GM21381 (cell line): ENCODE data around the gene AIRE.
"Not testable (repeated sequence)": the region's sequence is repeated elsewhere in the genome, so short reads cannot be mapped to it uniquely, and the experiment has no call there.

ENCODE experiments used
- ATAC-seq: cut with Tn5 transposase; IDR thresholded peaks from one replicate; pipeline ENCODE4 v1.9.1; 2021; ENCODE audit warnings: mild to moderate bottlenecking, moderate library complexity; ENCODE audit not compliant: unreplicated experiment

Gene AIRE

GRCh38 chr21:44285138-44285992 lies at the start of gene AIRE:
AIRE (plus strand) TSS chr21:44285876; CDS start chr21:44286007, 131 bp downstream.
- no peak for ATAC-seq

- ATAC-seq: peak; percentile 8
These were observed 45.3 kb upstream of the AIRE start for GRCh38 chr21:44240353-44240752.

GRCh38 chr21:44240842-44241241 lies 44.8 kb upstream of the AIRE start, which contains the start of gene ICOSLG:
ICOSLG (minus strand) TSS chr21:44240943; CDS start chr21:44240817, 126 bp downstream.
- ATAC-seq: peak; percentile 38

GRCh38 chr21:44241281-44241680 lies 44.4 kb upstream of the AIRE start:
- ATAC-seq: peak; percentile 37

DNA sequence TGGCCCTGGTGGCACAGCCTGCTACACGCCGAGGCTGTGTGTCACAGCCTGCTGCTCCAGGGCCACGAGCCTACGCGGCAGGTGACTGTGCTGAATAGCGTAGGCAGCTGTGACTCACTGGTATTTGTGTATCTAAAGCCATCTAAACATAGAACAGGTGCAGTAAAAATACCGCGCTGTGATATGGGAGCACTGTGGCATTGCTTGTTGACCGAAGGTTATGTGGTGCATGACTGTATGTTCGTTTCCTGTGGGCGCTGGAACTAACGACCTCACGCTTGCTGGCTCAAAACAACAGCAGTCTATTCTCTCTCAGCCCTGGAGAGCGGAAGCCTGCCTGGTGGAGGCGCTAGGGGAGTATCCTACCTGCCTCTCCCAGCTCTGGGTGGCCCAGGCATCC lies 41.7 kb upstream of the AIRE start:
- ATAC-seq: peak; percentile 43

DNA sequence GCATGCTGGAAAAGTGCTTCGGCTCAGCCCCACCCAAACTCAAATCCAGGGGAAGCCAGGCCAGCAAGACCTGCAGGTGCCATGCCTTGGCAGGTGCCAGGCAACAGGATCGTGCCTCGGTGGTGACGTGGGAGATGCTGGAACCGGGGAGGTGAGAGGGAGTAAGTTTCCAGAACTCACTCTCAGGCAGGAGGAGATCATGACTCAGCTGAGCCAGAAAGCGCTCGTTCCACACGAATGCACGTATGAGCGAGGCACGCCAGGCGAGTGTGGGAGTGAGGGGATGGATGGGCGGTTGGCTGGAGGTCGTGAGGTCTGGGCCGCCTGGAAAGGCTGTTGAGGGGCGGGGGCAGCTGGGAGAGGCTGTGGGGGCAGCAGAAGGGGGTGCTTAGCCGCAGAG lies 37.8 kb upstream of the AIRE start:
- ATAC-seq: not testable (repeated sequence)

- ATAC-seq: not testable (repeated sequence)
These were observed 36.3 kb upstream of the AIRE start for GRCh38 chr21:44249204-44250037.

- ATAC-seq: no peak
These were observed 31.6 kb upstream of the AIRE start for GRCh38 chr21:44253832-44254710.

DNA sequence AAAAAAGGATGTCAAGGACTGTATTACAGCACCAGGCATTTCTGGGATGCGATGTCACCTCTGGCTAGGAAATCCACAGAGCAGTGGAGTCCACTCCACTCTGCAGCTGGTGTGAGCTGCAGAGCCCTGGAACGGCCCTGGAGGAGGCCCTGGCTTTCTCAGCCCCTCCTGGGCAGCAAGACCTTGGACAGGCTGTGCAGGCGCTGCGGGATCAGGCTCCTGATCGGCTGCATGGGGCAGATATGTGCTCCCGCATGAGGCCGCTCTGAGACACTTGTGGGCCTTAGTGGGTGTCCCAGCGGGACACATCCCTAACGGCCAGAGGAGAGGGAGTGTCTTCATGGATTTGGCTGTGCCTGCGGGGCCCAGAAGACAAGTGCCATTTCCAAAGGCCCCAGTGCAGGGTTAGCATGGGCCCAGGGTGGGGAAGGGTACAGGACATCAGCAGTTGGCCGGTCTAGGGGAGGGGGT lies 30.1 kb upstream of the AIRE start:
- ATAC-seq: no peak

DNA sequence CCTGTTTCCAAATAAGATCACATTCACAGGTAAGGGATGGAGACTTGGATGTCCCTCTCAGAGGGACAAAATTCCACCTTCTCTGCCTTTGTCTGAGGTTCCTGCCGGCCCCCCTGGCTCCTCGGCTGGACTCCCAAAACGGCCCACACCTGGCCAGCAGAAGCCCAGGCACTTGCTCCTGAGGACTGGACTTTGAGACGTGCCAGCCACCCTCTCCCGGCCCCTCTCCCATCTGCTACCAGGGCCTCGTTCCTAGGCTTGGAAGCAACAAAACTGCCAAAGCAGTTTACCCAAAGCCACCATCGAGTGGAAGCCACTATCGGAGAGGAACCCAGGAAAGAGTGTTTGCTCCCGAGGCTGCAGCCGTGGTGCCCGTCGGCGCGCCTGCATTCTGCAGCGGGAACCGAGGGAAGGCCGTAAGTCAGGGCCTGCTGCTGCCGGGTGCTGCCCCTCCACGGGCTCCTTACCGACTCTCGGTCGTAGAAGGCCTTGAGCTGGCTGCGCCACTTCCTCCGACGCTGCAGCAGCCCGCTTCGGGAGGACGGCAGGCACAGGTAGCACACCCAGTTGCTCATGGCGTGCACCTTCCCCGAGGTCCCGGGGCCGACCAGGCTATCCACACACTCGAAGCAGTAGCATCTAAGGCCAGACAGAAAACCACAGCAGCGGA lies 27.5 kb upstream of the AIRE start:
- no peak for ATAC-seq

GRCh38 chr21:44259082-44259705 lies 26.5 kb upstream of the AIRE start:
- no peak for ATAC-seq

DNA sequence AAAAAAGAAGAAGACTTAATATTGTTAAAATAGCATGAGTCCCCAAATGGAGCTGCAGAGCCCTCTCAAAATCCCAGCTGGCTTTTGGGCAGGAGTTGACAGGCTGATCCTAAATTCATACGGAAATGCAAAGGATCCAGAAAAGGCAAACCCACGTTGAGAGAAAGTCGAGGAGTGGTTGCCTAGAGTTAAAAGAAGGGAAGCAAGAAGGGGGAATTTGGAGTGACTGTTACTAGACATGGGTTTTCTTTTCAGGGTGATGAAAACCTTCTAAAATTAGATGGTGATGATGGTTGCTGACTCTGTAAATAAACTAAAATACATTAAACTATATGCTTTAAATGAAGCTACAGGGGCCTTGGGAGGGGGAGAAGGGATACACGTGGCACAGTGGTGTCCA lies 25.6 kb upstream of the AIRE start:
- ATAC-seq: no peak

GRCh38 chr21:44260791-44261631 lies 24.7 kb upstream of the AIRE start:
- no peak for ATAC-seq

DNA sequence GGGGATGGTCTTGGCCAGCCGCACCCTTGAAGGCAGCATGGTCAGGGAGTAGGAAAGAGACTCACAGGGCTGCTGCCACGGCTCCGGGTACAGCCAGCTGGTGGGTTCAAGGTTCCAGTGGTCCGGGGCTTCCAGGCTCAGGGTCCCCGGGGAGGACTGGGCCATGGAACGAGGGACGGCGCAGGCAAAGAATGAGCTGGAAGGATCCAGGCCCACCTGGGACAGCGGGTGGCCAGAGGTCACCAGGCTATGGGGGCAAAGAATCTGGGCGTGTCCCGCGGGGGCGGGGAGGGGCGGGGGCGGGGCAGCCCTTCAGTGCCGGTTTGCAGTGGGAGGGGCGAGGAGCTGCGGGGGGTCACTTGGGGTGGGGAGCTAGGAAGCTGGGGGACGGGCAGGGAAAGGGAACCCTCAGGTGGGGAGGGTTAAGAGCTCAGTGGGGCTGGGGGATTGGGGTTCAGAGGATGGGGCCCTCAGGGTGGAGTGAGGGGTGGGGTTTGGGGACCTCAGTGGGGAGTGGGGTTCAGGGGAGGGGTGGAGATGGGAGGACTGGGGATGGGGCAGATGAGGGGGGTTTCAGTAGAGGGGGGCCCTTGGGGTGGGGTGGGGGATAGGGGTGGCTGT lies 23.9 kb upstream of the AIRE start, which contains the start of gene DNMT3L:
DNMT3L (minus strand) TSS at position 223 of the 621 bp plus-strand sequence. CDS start 638 bp downstream, outside the sequence.
- no peak for ATAC-seq

GRCh38 chr21:44262338-44263056 lies 23.2 kb upstream of the AIRE start:
- ATAC-seq: no peak

- ATAC-seq: no peak
These were observed 22.4 kb upstream of the AIRE start for GRCh38 chr21:44263221-44263760.

DNA sequence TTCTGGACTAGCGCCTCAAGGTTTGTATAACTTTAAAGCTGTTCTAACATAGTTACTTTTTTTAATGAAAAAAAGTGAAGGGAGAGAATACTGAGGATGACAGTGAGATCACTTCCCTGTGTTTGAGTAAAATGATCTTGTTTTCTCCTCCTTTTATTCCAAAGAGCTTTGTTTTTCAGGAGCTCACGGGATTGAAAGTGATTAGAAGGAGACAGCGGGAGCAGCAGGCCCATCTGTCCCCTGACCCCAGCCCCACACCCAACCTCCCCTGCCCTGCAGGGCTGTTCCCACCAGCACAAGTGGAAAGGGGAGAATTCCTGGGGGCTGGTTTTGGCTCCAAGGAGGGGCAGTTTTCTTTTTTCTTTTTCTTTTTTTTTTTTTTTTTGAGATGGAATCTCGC lies 21.9 kb upstream of the AIRE start:
- no peak for ATAC-seq
